Astrocyte (in vitro differentiated cells and primary cell): ENCODE measurements around the gene TELO2.

Source experiments
- EZH2 ChIP-seq: IDR thresholded peaks from 2 replicates; pipeline ENCODE4 v1.6.1; 2012; ENCODE audit warnings: mild to moderate bottlenecking, low read length, inconsistent platforms; ENCODE audit not compliant: insufficient read depth
- TF ChIP-seq, protein P1 (sequence below): IDR thresholded peaks from 2 replicates; pipeline ENCODE4 v1.5.1; 2011; ENCODE audit warnings: low read depth, mild to moderate bottlenecking, inconsistent platforms, low read length, moderate library complexity; ENCODE audit not compliant: insufficient read depth

DNA sequence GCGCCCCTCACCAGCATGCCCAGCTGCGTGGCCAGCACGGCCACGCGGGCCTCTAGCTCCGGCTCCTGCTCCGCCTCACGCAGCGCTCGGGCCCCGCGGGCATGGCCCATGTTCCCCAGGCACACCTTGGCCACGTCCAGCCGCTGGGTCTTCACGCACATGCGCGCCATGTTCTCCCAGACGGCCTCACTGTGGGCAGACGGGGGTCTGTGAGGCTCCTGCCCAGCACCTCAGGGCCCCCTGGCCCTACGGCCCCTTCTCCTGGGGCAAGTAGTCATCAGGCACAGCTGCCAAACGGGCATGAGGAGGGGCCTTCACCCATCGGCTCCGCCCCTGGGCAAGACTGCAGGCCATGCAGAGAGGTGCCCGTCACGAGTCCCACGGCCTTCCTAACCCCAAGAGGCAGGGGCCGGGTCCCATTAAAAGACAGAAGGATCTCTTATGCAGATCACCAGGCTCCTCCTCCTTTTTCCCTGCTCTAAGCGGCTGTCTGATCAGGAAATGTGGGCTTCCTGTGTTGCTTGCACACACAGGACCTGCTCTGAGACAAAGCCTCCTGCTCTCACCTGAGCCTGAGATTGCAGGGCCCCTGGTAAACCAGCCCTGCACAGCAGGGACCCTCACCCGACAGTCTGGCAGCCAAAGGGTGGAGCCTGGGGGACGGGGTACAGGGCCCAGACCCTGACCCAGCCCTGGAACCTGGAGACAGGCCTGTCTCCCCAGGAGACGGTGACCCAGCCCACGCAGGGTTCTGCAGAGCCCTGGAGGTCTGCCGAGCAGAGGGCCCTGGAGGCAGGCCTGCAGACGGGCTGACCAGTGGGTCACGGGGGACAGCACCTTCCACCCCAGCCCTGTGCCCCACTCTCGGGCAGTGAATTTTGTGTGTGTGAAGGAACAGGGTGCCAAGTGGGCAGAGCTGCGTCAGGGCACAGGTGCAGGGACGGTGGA is 33.7 kb downstream of the TELO2 start:
- TF ChIP-seq, protein P1, sequence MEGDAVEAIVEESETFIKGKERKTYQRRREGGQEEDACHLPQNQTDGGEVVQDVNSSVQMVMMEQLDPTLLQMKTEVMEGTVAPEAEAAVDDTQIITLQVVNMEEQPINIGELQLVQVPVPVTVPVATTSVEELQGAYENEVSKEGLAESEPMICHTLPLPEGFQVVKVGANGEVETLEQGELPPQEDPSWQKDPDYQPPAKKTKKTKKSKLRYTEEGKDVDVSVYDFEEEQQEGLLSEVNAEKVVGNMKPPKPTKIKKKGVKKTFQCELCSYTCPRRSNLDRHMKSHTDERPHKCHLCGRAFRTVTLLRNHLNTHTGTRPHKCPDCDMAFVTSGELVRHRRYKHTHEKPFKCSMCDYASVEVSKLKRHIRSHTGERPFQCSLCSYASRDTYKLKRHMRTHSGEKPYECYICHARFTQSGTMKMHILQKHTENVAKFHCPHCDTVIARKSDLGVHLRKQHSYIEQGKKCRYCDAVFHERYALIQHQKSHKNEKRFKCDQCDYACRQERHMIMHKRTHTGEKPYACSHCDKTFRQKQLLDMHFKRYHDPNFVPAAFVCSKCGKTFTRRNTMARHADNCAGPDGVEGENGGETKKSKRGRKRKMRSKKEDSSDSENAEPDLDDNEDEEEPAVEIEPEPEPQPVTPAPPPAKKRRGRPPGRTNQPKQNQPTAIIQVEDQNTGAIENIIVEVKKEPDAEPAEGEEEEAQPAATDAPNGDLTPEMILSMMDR = no peak
- TF ChIP-seq EZH2 = no peak
